Duodenal mucosa (tissue), 2 donors: ENCODE results near the gene ASIC3.
A peak's percentile ranks its signal among the peaks of the same experiment; 100 is the strongest.

ENCODE experiments used
- H3K27ac ChIP-seq: one replicate; pipeline ENCODE4 v1.7.0; 2013; ENCODE audit warnings: low read depth, low read length
- H3K27me3 ChIP-seq, 2 donors: one replicate each; pipeline ENCODE4 v1.7.0; 2013; ENCODE audit warnings: low read length in 2 of 2, control low read depth in 1 of 2; ENCODE audit not compliant: insufficient read depth in 2 of 2, control insufficient read depth in 1 of 2
- H3K36me3 ChIP-seq, 2 donors: one replicate each; pipeline ENCODE4 v1.7.0; 2013; ENCODE audit warnings: low read length in 2 of 2, control low read depth in 1 of 2; ENCODE audit not compliant: insufficient read depth in 2 of 2, control insufficient read depth in 1 of 2
- H3K4me1 ChIP-seq, 2 donors: one replicate each; pipeline ENCODE4 v1.7.0; 2013; ENCODE audit warnings: low read length in 2 of 2, control low read depth in 1 of 2; ENCODE audit not compliant: insufficient read depth in 2 of 2, control insufficient read depth in 1 of 2
- H3K4me3 ChIP-seq, 2 donors: one replicate each; pipeline ENCODE4 v1.7.0; 2013; ENCODE audit warnings: low read length in 2 of 2, low read depth in 1 of 2
- H3K9ac ChIP-seq, 2 donors: one replicate each; pipeline ENCODE4 v1.7.0; 2013; ENCODE audit warnings: low read length in 2 of 2, low read depth in 1 of 2
- H3K9me3 ChIP-seq, 2 donors: one replicate each; pipeline ENCODE4 v1.7.0; 2013; ENCODE audit warnings: low read length in 2 of 2, control low read depth in 1 of 2; ENCODE audit not compliant: control insufficient read depth in 1 of 2

Gene ASIC3

DNA sequence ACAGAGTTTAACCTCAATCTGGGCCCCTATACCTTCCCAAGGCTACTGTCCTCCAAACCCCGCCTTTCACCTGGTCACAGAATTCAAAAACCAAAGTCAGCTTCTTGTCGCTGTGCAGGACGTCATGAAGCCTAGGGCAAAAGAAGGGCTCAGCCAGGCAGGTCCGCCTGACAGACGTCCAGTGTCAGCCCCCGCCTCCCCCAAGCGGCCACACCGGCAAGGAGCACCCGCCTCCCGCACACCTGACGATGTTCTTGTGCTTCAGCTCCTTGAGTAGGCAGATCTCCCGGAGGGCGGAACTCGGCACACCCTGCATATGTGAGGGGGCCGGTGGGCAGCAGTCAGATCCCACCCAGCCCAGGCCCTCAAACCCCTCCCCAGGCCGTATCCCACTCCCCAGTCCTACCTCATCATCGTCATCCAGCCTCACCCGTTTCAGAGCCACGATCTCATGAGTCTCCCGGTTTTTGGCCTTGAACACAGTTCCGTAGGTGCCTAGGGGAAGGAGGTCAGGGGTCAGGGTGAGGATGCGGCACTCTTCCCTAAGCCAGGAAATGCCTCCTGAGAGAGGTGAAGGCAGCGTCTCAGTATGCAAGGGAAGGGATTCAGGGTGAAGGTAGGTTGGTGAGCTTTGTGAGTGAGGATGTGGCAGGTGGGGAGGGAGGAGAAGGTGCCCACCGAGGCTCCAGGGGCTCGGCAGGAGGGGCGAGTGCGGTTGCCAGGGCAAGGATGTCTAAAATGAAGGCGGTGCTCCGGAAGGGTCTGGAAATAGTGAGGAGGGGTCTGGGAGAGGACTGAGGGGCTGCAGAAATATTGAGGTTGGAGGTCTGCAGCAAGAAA lies 8.6 kb downstream of the ASIC3 start:
- no peaks in the 10 kb centered on the region for H3K27me3 ChIP-seq
- H3K9me3 ChIP-seq, result no peaks in the 10 kb centered on the region
- no peaks in the 10 kb centered on the region for H3K36me3 ChIP-seq
- H3K27ac ChIP-seq, result no peak overlapping the region
- peaks cover 37 to 42% of the 10 kb centered on the region in 2 donors for H3K4me1 ChIP-seq
- peak overlapping the region; percentile 60 to 78 for H3K9ac ChIP-seq
- peak overlapping the region; percentile 94 for H3K4me3 ChIP-seq

DNA sequence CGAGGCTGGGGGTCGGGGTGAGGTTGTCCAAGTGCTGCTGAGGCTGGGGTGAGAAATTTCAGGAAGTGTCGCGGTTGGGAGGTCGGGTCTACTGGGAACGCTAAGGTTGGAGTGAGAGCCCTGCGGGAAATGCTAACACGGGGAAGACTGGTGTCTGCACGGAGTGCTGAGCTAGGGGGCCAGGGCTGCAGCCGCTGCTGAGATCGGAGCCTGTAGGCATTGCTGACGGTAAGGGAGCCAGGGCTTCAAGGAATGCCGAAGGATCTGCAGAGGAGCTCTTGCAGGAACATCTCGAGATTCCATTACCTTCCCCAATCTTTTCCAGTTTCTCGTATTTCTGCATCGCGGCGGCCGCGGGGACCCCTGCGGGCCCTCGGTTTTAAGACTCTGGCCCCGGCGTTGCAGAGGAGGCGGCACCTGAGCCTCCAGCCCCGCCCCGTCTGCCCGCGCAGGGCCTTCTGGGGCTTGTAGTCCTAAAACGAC lies 9.2 kb downstream of the ASIC3 start, which contains the start of gene CDK5:
CDK5 (minus strand) TSS at position 392 of the 483 bp plus-strand sequence; CDS start at position 343, 49 bp downstream.
- H3K4me1 ChIP-seq, result peaks cover 40 to 43% of the 10 kb centered on the region in 2 donors
- no peaks in the 10 kb centered on the region for H3K27me3 ChIP-seq
- peak within 1 kb of the TSS; percentile 96 for H3K27ac ChIP-seq
- peak within 1 kb of the TSS; percentile 87 to 95 for H3K9ac ChIP-seq
- H3K4me3 ChIP-seq, result peak within 1 kb of the TSS; percentile 94
- H3K9me3 ChIP-seq, result no peaks in the 10 kb centered on the region
- H3K36me3 ChIP-seq, result no peaks in the 10 kb centered on the region

DNA sequence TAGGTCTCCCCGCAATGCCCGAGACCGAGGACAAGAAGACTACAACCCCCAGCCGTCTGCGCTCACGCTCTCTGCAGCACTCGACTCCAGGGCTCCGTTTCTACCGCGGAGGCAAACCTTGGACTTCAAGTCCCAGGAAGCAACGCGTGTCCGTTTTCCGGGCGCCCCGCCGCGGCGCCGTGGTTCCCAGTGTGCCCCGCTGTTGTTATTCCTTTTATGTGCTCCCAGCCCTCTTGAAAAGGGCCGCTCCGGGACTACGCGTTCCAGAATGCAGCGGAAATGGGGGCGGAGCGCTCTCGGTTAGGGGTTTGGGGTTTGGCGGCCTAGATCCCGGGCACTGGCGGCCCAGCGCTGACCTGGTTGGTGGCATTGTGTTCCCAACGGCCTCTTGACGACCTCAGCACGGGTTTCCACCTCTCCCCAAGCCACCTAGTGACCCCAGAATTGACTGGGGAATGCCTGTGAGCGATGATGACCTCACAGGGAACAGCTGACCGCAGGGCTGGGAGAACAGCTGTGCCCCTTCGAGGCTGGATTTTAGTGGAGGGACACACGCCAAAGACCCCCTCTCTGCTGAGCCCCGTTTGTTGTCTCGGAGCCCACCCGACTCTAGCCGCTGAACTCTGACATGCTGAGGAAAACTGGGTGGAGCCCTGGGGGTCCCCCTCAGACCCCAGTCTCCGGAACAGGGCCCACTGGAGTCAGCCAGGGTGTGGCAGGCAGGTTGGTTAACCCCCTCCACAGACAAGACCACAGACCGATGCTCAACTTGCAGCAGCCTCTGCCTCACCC lies 9.9 kb downstream of the ASIC3 start:
- H3K27ac ChIP-seq, result peak overlapping the region; percentile 96
- H3K4me1 ChIP-seq, result peaks cover 40 to 43% of the 10 kb centered on the region in 2 donors
- H3K4me3 ChIP-seq, result peak overlapping the region; percentile 94
- peak overlapping the region; percentile 87 to 95 for H3K9ac ChIP-seq
- no peaks in the 10 kb centered on the region for H3K36me3 ChIP-seq
- H3K27me3 ChIP-seq, result no peaks in the 10 kb centered on the region
- no peaks in the 10 kb centered on the region for H3K9me3 ChIP-seq

GRCh38 chr7:151058781-151059366 lies 10.5 kb downstream of the ASIC3 start:
- peaks cover 40 to 43% of the 10 kb centered on the region in 2 donors for H3K4me1 ChIP-seq
- peak overlapping the region; percentile 96 for H3K27ac ChIP-seq
- no peaks in the 10 kb centered on the region for H3K36me3 ChIP-seq
- no peaks in the 10 kb centered on the region for H3K9me3 ChIP-seq
- peak overlapping the region; percentile 87 to 95 for H3K9ac ChIP-seq
- peak overlapping the region; percentile 77 to 94 for H3K4me3 ChIP-seq
- no peaks in the 10 kb centered on the region for H3K27me3 ChIP-seq

DNA sequence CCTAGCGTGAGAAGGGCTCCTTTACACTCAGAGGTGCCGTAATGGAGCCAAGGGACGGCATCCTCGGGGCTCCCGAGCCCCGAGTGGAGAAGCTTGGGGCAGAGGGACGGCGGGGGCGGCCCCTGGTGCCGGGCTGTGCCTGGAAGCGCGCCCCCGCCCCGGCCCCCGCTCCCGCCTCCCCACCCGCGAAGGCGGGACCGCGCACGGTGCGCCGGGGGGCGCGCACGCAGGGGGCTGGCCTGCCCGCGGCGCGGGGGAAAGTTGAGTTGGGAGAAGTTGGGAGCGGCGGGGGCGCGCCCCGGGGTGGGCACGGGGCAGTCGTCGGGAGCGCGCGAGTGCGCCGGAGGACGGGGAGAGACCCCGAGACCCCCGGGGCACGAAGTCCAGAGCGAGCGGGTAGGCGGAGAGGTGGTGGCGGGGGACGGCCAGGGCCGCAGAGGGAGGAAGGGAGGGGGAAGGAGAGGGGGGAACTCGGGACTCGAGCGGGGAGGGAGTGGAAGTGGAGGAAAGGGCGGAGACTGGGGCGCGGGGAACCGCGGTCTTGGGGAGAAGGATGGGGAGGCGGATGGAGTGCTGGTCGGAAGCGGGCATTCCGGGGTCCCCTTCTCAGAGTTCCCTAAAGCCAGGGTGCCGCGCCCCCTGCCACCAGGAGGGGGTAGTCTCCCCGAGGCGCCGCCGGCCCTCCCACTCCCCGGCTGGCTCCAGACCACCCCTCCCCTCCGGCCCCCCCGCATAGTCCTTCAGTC lies 11.2 kb downstream of the ASIC3 start, which contains the start of gene SLC4A2:
SLC4A2 (plus strand) TSS at position 223 of the 746 bp plus-strand sequence. CDS start 2,399 bp downstream, outside the sequence.
- H3K36me3 ChIP-seq, result peaks cover 0 to 2% of the 10 kb centered on the region in 2 donors
- H3K4me1 ChIP-seq, result peaks cover 40 to 43% of the 10 kb centered on the region in 2 donors

GRCh38 chr7:151060113-151060415 lies 11.7 kb downstream of the ASIC3 start:
- Histone ChIP-seq H3K9ac (peak overlapping the region; percentile 69 to 95), H3K4me1 (peaks cover 40 to 43% of the 10 kb centered on the region in 2 donors), H3K4me3 (peak overlapping the region; percentile 75 to 94), H3K36me3 (peaks cover 4 to 7% of the 10 kb centered on the region in 2 donors), H3K9me3 (no peaks in the 10 kb centered on the region), H3K27ac (peak overlapping the region; percentile 96), H3K27me3 (no peaks in the 10 kb centered on the region)

More for the DNA sequence above, 11.2 kb downstream of the ASIC3 start, which contains the start of gene SLC4A2:
- Histone ChIP-seq H3K4me3 (peak within 1 kb of the TSS; percentile 77 to 94), H3K9me3 (no peaks in the 10 kb centered on the region), H3K27me3 (no peaks in the 10 kb centered on the region), H3K9ac (peak within 1 kb of the TSS; percentile 87 to 95), H3K27ac (peak within 1 kb of the TSS; percentile 96)

- Histone ChIP-seq H3K9ac (peak overlapping the region; percentile 69 to 95), H3K27ac (no peak overlapping the region), H3K27me3 (no peaks in the 10 kb centered on the region), H3K4me3 (peak overlapping the region; percentile 75 to 94), H3K9me3 (no peaks in the 10 kb centered on the region), H3K36me3 (peaks cover 9 to 13% of the 10 kb centered on the region in 2 donors), H3K4me1 (peaks cover 40 to 43% of the 10 kb centered on the region in 2 donors)
These were observed 12.3 kb downstream of the ASIC3 start for GRCh38 chr7:151060416-151061212.

GRCh38 chr7:151061213-151062110 lies 13.1 kb downstream of the ASIC3 start:
- no peak overlapping the region for H3K4me3 ChIP-seq

More at GRCh38 chr7:151061213-151062110, 13.1 kb downstream of the ASIC3 start:
- H3K9me3 ChIP-seq, result no peaks in the 10 kb centered on the region
- peaks cover 40 to 42% of the 10 kb centered on the region in 2 donors for H3K4me1 ChIP-seq
- no peaks in the 10 kb centered on the region for H3K27me3 ChIP-seq
- H3K9ac ChIP-seq, result no peak overlapping the region
- peaks cover 9 to 19% of the 10 kb centered on the region in 2 donors for H3K36me3 ChIP-seq
- no peak overlapping the region for H3K27ac ChIP-seq
